PC-3 (cell line): Measurements from ENCODE around the gene VTI1B.

ENCODE experiments used
- EZH2phosphoT487 ChIP-seq: fragments of 300-600 bp; sonication (generic); IDR thresholded peaks from 2 replicates; pipeline ENCODE4 v1.6.1; 2018; ENCODE audit warnings: mild to moderate bottlenecking, antibody characterized with exemption, low read length, borderline replicate concordance
- TF ChIP-seq, protein P1 (sequence below): fragments of 300-600 bp; sonication (generic); conservative IDR thresholded peaks from 2 replicates; pipeline ENCODE4 v1.5.1; 2017; ENCODE audit warnings: antibody characterized with exemption, low read depth, mild to moderate bottlenecking, low read length

DNA sequence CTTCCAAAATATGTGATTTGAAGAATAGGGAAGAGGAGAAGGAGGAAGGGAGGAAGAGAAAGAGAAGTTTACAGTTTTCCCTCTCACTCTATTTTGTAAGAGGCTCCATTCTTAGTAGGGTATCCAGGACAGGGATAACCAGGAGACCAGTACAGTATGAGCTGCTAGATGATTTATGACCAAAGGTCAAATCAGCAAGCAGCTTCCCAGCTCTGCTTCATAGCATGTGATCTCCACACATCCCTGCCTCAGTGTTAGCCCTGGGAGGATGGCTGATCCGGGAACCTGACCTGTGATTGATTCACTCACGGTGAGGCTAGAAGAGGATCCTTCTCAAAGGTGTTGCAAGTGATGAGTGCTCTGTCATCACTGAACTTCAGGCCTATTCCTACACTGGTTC is 43.8 kb upstream of the VTI1B start:
- TF ChIP-seq, protein P1, sequence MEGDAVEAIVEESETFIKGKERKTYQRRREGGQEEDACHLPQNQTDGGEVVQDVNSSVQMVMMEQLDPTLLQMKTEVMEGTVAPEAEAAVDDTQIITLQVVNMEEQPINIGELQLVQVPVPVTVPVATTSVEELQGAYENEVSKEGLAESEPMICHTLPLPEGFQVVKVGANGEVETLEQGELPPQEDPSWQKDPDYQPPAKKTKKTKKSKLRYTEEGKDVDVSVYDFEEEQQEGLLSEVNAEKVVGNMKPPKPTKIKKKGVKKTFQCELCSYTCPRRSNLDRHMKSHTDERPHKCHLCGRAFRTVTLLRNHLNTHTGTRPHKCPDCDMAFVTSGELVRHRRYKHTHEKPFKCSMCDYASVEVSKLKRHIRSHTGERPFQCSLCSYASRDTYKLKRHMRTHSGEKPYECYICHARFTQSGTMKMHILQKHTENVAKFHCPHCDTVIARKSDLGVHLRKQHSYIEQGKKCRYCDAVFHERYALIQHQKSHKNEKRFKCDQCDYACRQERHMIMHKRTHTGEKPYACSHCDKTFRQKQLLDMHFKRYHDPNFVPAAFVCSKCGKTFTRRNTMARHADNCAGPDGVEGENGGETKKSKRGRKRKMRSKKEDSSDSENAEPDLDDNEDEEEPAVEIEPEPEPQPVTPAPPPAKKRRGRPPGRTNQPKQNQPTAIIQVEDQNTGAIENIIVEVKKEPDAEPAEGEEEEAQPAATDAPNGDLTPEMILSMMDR = no peak
- TF ChIP-seq EZH2phosphoT487 = no peak
